ENCODE measurements around the gene IKZF2. TPM values are rescaled to one million over a fixed set of nuclear protein-coding genes. Genes with fewer than 3 reads are reported as not detected.

The IKZF2 gene
- total and polyA plus RNA-seq, 2 donors (not counting 3 experiments of a cell fraction or from before 2014, with no cell fraction given) = 0.08 to 0.46 TPM

DNA sequence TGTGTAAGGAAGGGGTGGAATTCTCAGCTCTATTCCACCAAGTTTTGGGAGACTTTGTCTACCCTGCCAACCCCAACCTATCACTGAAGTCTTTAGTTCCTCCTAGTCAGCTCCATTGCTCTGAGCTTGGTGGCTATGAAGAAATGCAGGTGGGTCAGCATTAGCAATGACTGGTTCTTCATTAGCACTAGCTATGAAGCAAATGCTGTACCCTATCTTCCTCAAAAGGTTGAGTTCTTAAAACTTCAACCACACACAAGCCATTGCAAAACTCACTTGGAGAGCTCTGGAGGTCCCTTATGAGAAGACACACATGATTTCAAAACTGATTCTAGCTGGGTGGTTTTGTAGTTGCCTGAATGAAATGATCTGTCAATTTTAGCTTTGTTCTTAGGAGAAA is 193.8 kb downstream of the IKZF2 start:
- dilution Hi-C loops (cut with MboI; ENCODE audit: extremely low pct_ligation_motif_present, low sequenced_read_pairs) = no loop called here
- POLR2A ChIA-PET = no interaction called here
- no peaks in the 10 kb centered on the region for H3K27me3 ChIP-seq (ENCODE audit: control insufficient read depth in 2 of 2, insufficient read depth in 2 of 2, low read length in 2 of 2)
- no peak overlapping the region for H2AFZ ChIP-seq (ENCODE audit: low read depth, low read length)
- intact Hi-C loops (cut with micrococcal nuclease) = no loop called here
- CTCF ChIA-PET = interaction anchor here (0.9 to 1.7 kb wide), 7 partner anchors 8 to 180 kb away, joined by 3 to 6 read pairs (median 4); no protein-coding TSS in a partner anchor
- no peaks in the 10 kb centered on the region for H3K79me2 ChIP-seq (ENCODE audit: control insufficient read depth, insufficient read depth, low read length)
- no peaks in the 10 kb centered on the region for H3K9me1 ChIP-seq (replicated peaks; ENCODE audit: control insufficient read depth, extremely low read depth, insufficient read depth, low read length)
- TF ChIP-seq MYC (IDR thresholded peaks at IDR 0.05; ENCODE audit: low read depth, low read length) (no peak), EZH2 (IDR thresholded peaks at IDR 0.05; ENCODE audit: borderline replicate concordance, low read depth, low read length, severe bottlenecking) (no peak), POLR2AphosphoS5 (IDR thresholded peaks at IDR 0.05; ENCODE audit: insufficient read depth, low read depth, low read length) (no peak), GATA2 (IDR thresholded peaks at IDR 0.05; ENCODE audit: insufficient read depth, insufficient read length, low read depth, low read length) (no peak), FOS (IDR thresholded peaks at IDR 0.05; ENCODE audit: borderline replicate concordance, insufficient read depth, low read length) (no peak), POLR2A (IDR thresholded peaks at IDR 0.05; ENCODE audit: low read depth, low read length) (no peak), JUN (IDR thresholded peaks at IDR 0.05; ENCODE audit: borderline replicate concordance, insufficient read depth, insufficient read length, low read depth) (no peak), MAX (IDR thresholded peaks at IDR 0.05; ENCODE audit: insufficient read depth, insufficient read length) (no peak)
- TF ChIP-seq, protein P1, sequence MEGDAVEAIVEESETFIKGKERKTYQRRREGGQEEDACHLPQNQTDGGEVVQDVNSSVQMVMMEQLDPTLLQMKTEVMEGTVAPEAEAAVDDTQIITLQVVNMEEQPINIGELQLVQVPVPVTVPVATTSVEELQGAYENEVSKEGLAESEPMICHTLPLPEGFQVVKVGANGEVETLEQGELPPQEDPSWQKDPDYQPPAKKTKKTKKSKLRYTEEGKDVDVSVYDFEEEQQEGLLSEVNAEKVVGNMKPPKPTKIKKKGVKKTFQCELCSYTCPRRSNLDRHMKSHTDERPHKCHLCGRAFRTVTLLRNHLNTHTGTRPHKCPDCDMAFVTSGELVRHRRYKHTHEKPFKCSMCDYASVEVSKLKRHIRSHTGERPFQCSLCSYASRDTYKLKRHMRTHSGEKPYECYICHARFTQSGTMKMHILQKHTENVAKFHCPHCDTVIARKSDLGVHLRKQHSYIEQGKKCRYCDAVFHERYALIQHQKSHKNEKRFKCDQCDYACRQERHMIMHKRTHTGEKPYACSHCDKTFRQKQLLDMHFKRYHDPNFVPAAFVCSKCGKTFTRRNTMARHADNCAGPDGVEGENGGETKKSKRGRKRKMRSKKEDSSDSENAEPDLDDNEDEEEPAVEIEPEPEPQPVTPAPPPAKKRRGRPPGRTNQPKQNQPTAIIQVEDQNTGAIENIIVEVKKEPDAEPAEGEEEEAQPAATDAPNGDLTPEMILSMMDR (IDR thresholded peaks at IDR 0.05; ENCODE audit: extremely low read depth in 1 of 2, insufficient read depth in 1 of 2, low read depth in 1 of 2, low read length in 2 of 2) = no peak
- no peaks in the 10 kb centered on the region for H3K4me1 ChIP-seq (ENCODE audit: control insufficient read depth, extremely low read depth, insufficient read depth, low read length)
- no TSS peak for BruUV-seq (replicated peaks)
- no peaks in the 10 kb centered on the region for H3K9me3 ChIP-seq (replicated peaks; ENCODE audit: control insufficient read depth, insufficient read depth, low read length)
- H3K9ac ChIP-seq (replicated peaks; ENCODE audit: extremely low read depth, insufficient read depth, low read length) = no peak overlapping the region
- DNase-seq (ENCODE audit: low read depth, low spot score) (no peak), FAIRE-seq (no peak)
- no peak overlapping the region for H3K4me2 ChIP-seq (ENCODE audit: insufficient read depth, low read length)
- H3K36me3 ChIP-seq (ENCODE audit: control insufficient read depth in 2 of 2, extremely low read depth in 1 of 2, insufficient read depth in 2 of 2, low read length in 2 of 2) = no peaks in the 10 kb centered on the region
- no peak overlapping the region for H3K4me3 ChIP-seq (replicated peaks in 1 of 3; ENCODE audit: insufficient read depth in 1 of 3, low read depth in 1 of 3, low read length in 3 of 3)
- H4K20me1 ChIP-seq (replicated peaks; ENCODE audit: control insufficient read depth, extremely low read depth, insufficient read depth, low read length) = no peaks in the 10 kb centered on the region
- H3K27ac ChIP-seq (ENCODE audit: insufficient read depth, low read depth, low read length) = no peak overlapping the region

Data from endothelial cell of umbilical vein (primary cell).